GM10266 (cell line): ENCODE data around the gene TNFAIP8L1.

Experiments used
- DNase-seq: peaks from one replicate; pipeline ENCODE4 v3.0.0; 2012; ENCODE audit errors: extremely low spot score
- TF ChIP-seq, protein P1 (sequence below): IDR thresholded peaks from 2 replicates; pipeline ENCODE4 v1.5.1; 2012; ENCODE audit warnings: mild to moderate bottlenecking, low read depth; ENCODE audit not compliant: control insufficient read depth, insufficient read depth; ENCODE audit errors: missing control alignments

TNFAIP8L1 gene

DNA sequence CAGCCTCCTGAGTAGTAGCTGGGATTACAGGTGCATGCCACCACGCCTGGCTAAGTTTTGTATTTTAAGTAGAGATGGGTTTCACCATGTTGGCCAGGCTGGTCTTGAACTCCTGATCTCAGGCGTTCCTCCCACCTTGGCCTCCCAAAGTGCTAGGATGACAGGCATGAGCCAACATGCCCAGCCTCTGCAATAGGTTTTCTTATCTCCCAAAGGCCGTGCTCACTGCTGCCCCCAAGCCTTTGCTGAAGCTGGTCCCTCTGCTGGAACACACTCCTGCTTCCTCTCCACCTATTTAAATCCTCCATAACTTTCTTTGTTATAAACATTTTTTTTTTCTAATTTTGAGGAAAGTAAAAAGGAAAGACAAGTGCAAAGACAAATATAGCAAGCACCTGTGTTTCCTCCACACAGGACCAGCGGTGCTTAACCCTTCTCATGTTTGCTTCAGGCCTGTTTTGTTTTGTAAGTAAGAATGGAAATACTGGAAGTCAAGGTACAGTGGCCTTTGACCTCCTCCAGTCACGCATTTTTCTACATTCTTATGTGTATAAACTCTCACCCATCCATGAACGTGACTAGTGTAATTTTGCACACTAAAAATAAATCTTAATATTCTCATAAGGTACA is 14.5 kb upstream of the TNFAIP8L1 start:
- TF ChIP-seq, protein P1, sequence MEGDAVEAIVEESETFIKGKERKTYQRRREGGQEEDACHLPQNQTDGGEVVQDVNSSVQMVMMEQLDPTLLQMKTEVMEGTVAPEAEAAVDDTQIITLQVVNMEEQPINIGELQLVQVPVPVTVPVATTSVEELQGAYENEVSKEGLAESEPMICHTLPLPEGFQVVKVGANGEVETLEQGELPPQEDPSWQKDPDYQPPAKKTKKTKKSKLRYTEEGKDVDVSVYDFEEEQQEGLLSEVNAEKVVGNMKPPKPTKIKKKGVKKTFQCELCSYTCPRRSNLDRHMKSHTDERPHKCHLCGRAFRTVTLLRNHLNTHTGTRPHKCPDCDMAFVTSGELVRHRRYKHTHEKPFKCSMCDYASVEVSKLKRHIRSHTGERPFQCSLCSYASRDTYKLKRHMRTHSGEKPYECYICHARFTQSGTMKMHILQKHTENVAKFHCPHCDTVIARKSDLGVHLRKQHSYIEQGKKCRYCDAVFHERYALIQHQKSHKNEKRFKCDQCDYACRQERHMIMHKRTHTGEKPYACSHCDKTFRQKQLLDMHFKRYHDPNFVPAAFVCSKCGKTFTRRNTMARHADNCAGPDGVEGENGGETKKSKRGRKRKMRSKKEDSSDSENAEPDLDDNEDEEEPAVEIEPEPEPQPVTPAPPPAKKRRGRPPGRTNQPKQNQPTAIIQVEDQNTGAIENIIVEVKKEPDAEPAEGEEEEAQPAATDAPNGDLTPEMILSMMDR = peak; percentile 46
- no peak for DNase-seq

DNA sequence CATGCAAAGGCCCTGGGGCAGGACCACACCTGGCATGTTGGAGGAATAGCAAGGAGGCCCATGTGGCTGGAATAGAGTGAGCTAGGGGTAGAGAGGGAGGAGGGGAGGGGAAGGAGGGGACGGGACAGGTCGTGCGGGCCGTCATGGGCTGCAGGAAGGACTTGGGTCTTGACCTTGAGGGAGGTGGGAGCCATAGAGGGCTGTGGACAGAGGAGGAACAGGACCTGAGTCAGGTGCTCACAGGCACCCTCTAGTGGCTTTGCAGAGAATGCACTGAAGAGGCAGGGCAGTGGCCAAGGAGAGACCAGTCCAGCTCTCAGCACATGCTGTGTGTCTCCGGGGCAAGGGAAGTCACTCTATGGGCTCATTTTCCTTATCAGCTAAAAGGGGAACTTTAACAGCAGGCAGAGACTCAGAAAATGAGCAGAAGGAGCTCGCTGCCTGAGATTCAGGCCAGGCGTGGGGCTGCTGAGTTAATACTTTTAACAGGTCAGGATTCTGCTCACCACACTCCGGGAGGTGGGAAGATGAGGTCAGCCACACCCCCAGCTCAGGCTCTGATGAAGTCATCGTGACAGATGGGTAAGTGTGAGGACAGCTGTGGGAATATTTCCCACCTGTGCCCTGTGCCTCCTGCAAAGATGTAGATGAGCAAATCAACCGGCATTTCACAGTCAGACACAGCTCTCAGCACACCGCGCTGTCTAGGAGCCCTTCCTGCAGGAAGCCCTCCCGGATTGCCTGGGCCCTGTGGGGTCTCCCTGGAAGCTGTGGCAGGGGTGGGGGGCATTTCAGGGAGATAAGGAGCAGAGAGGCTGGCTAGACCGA is 6.0 kb upstream of the TNFAIP8L1 start:
- DNase-seq = peak; percentile 69
- TF ChIP-seq, protein P1 = peak; percentile 85

DNA sequence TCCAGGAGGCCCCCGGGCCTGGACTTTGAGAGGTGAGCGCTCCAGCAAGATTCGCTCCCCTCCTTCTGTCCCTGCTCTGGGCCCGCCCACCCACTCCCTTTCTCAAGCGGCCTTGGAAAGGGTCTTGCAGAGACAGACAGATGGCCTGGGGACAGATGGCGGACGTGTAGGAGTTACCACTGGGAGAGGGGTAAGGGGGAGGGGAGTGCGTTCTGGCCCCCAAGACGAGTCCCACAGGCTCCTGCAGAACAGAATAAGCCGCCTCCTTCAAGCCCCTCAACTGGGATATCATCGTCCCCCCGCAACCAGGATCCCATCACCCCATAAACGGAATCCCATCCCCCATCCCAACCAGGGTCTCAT is 3.6 kb upstream of the TNFAIP8L1 start:
- TF ChIP-seq, protein P1 = no peak
- DNase-seq = no peak

DNA sequence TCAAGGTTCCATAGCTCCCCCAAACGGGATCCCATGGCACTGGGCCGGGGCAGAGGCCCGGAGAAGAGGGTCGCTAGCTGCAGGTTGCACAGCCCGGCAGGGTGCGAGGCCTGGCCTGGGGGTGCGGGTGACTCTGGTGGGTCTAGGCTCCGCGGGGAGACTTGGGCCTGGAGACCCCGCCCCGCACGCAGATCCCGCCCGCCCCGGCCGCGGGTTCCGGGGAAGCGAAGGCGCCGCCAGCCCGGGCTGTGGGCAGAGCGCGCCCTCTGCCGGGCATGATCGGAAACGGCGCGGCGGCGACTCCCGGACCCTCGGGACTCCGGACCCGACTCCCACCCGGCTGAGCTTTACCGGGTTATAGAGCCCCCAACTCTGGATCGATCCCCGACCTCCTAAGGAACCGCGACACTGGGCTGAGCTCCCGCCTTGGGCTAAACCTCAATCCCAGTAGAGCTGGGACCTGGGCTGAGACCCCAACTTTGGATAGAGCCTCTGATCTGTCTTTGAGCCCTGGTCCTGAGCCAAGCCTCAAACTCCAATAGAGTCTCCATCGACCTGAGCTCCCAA is 3.1 kb upstream of the TNFAIP8L1 start:
- DNase-seq = peak; percentile 86

DNA sequence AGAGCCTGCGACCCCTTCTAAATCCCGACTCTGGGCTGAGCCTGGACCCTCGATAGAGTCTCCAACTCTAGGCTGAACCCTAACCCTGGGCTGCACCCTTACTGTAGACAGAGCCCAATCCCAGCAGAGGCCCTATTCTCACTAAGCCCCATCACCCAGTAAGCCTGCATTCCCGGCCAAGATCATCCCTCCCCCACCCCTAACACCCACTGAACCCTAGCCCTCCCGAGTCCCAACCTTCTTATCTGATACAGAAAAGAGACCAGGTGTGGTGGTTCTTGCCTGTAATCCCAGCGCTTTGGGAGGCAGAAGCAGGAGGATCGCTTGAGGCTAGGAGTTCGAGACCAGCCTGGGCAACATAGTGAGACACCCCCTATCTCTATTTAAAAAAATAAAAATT is 2.6 kb upstream of the TNFAIP8L1 start:
- TF ChIP-seq, protein P1 = no peak
- no peak for DNase-seq

More for the DNA sequence above, 3.1 kb upstream of the TNFAIP8L1 start:
- TF ChIP-seq, protein P1 = peak; percentile 95

DNA sequence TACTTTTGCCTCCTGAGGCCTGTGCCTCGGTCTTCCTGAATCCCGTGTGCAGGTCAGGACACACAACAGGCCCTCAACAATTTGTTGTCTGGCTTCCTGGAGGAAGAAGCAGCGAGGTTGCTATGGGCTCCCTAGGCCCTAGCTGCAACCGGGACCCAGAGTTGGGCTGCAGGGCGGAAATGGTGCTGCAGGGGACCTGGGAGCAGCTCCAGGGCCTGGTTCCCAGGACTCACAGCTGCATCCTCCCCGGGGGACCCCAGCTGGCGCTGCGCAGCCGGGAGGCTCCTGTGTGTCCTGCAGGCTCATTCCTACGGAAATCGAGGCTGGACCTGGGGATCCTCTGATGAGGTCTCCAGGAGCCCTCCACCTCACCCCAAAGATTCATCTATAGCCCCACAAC is 999 bp upstream of the TNFAIP8L1 start:
- TF ChIP-seq, protein P1 = no peak
- no peak for DNase-seq
